NB4 (cell line): ENCODE measurements around the gene CDC20.

Source experiments
- MAX ChIP-seq: IDR thresholded peaks from 2 replicates; pipeline ENCODE4 v1.6.1; 2011; ENCODE audit warnings: low read depth, low read length
- POLR2A ChIP-seq: IDR thresholded peaks from 2 replicates; pipeline ENCODE4 v1.6.1; 2011; ENCODE audit warnings: mild to moderate bottlenecking; ENCODE audit not compliant: insufficient read length; ENCODE audit errors: extremely low read depth
- TF ChIP-seq, protein P1 (sequence below): IDR thresholded peaks from one replicate; pipeline ENCODE4 v1.5.1; 2012; ENCODE audit warnings: low read depth, low read length

DNA sequence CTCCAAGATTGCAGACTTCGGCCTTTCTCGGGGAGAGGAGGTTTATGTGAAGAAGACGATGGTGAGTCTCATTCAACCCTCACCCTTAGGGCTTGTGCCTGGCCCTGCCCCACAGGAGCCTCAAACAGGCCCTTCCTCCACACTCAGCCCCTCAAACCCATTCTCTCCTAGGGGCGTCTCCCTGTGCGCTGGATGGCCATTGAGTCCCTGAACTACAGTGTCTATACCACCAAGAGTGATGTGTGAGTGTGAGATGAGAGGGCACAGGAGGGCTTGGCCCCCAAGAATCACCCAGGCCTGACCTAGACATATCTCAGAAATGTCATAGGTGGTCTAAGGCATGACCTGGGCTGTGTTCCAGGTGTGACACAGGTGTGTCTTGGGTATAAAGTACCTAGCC lies 39.5 kb upstream of the CDC20 start:
- no peak for TF ChIP-seq POLR2A
- TF ChIP-seq, protein P1, sequence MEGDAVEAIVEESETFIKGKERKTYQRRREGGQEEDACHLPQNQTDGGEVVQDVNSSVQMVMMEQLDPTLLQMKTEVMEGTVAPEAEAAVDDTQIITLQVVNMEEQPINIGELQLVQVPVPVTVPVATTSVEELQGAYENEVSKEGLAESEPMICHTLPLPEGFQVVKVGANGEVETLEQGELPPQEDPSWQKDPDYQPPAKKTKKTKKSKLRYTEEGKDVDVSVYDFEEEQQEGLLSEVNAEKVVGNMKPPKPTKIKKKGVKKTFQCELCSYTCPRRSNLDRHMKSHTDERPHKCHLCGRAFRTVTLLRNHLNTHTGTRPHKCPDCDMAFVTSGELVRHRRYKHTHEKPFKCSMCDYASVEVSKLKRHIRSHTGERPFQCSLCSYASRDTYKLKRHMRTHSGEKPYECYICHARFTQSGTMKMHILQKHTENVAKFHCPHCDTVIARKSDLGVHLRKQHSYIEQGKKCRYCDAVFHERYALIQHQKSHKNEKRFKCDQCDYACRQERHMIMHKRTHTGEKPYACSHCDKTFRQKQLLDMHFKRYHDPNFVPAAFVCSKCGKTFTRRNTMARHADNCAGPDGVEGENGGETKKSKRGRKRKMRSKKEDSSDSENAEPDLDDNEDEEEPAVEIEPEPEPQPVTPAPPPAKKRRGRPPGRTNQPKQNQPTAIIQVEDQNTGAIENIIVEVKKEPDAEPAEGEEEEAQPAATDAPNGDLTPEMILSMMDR, result no peak
- TF ChIP-seq MAX, result no peak
